Mammary epithelial cell (primary cell): Measurements from ENCODE around the gene SHCBP1L.

Source experiments
- CTCF ChIP-seq, 2 donors: IDR thresholded peaks in 1 of 2; conservative IDR thresholded peaks in 1 of 2; 2 replicates each; pipeline ENCODE4 v1.5.1; 2011 to 2012; ENCODE audit warnings: inconsistent platforms in 2 of 2, low read length in 2 of 2, mild to moderate bottlenecking in 2 of 2, control low read depth in 1 of 2, low read depth in 1 of 2; ENCODE audit not compliant: insufficient read depth in 1 of 2; ENCODE audit errors: extremely low read depth in 1 of 2
- EZH2 ChIP-seq: IDR thresholded peaks from 2 replicates; pipeline ENCODE4 v1.6.1; 2012; ENCODE audit warnings: low read length, inconsistent platforms, borderline replicate concordance

- peak; percentile 95 to 96 for TF ChIP-seq CTCF (conservative IDR thresholded peaks at IDR 0.05 in 1 of 2, IDR thresholded peaks at IDR 0.05 in 1 of 2; ENCODE audit: extremely low read depth in 1 of 2, insufficient read depth in 1 of 2, low read depth in 1 of 2, low read length in 2 of 2)
- no peak for TF ChIP-seq EZH2
These were observed 9.7 kb upstream of the SHCBP1L start for GRCh38 chr1:182962554-182963115.
